Heart right ventricle (tissue), 16 donors: ENCODE results near the gene STX17. TPM values are rescaled to one million over a fixed set of nuclear protein-coding genes. Genes with fewer than 3 reads are reported as not detected.

Experiments used
- ATAC-seq, 8 donors: fragments of 200-7000 bp; cut with Tn5 transposase; one replicate each; pipeline ENCODE4 v1.9.1; 2020; ENCODE audit warnings: mild to moderate bottlenecking in 8 of 8, moderate library complexity in 8 of 8, moderate number of reproducible peaks in 1 of 8
- DNase-seq, 2 donors: peaks; one replicate each; pipeline ENCODE4 v3.0.0-alpha.2; 2020
- H3K27ac ChIP-seq, 10 donors: fragments of 200-600 bp; sonication (generic) in 2 of 10; one replicate each; pipeline versions ENCODE4 v1.5.0 to v1.8.0; 2020 to 2022; ENCODE audit warnings: mild to moderate bottlenecking in 3 of 10
- H3K27me3 ChIP-seq, 7 donors: fragments of 200-600 bp; one replicate each; pipeline ENCODE4 v1.8.0; 2021 to 2022; ENCODE audit warnings: mild to moderate bottlenecking in 2 of 7
- H3K36me3 ChIP-seq, 9 donors: fragments of 200-600 bp; sonication (generic) in 1 of 9; one replicate each; pipeline versions ENCODE4 v1.5.0 to v1.8.0; 2020 to 2022; ENCODE audit warnings: mild to moderate bottlenecking in 2 of 9
- H3K4me1 ChIP-seq, 9 donors: fragments of 200-600 bp; sonication (generic) in 1 of 9; one replicate each; pipeline versions ENCODE4 v1.5.0 to v1.8.0; 2020 to 2022; ENCODE audit warnings: mild to moderate bottlenecking in 4 of 9
- H3K4me3 ChIP-seq, 10 donors: fragments of 200-600 bp; sonication (generic) in 2 of 10; one replicate each; pipeline versions ENCODE4 v1.5.0 to v1.8.0; 2020 to 2022; ENCODE audit warnings: mild to moderate bottlenecking in 7 of 10, moderate library complexity in 2 of 10
- H3K9me3 ChIP-seq, 11 donors: fragments of 200-600 bp in 10 of 11; sonication (generic) in 2 of 11; one replicate each; pipeline versions ENCODE4 v1.5.0 to v1.8.0; 2013 to 2022; ENCODE audit warnings: mild to moderate bottlenecking in 2 of 11, control low read depth in 1 of 11, moderate library complexity in 1 of 11
- WGBS, 2 donors: extraction: QIAGEN DNeasy Blood & Tissue Kit; methylation state at CpG; one replicate each; pipeline ENCODE4 v1.1.7; 2013; ENCODE audit warnings: inconsistent platforms in 1 of 2; 5-methylcytosine and 5-hydroxymethylcytosine counted together
- intact Hi-C, 10 donors: fragments of 100-400 bp; cut with DNase I; formaldehyde crosslinking; loops; one replicate each; pipeline versions ENCODE4 v1.11.1 to v1.14.2; 2022
- polyA plus RNA-seq, 2 donors: library from polyadenylated mRNA; stranded (reverse); fragments of 200-250 nt; gene quantifications; one replicate each; pipeline ENCODE4 v1.2.3, GENCODE V29; 2013
- total RNA-seq, 10 donors: library from RNA; stranded (reverse); fragmentation: NEBNext Ultra II Directional in 3 of 10; extraction: Animal tissue kit (Norgen Biotek cat#: 25700) in 3 of 10; gene quantifications; one replicate each; pipeline versions ENCODE4 v1.2.1 to v1.2.4, GENCODE V29; 2021 to 2023
- TF ChIP-seq, protein P1 (sequence below), 9 donors: fragments of 200-600 bp; sonication (generic) in 2 of 9; IDR thresholded peaks; one replicate each; pipeline versions ENCODE4 v1.5.0 to v1.8.0; 2021 to 2022; ENCODE audit warnings: antibody characterized with exemption in 9 of 9, mild to moderate bottlenecking in 5 of 9, moderate library complexity in 1 of 9
- donor health status: Arrhythmogenic right ventricular cardiomyopathy.
- donor health status: ischemic (EF 13 %, LVEDD 7.1; RV severe dilation, severe dysfunction).
- donor health status: healthy with polysubstance abuse.
- donor health status: DM: no; HTN: yes; CAD: no.
- donor health status: DM: no; HTN: no; CAD: no.
- donor health status: ischemic (EF 25% LVEDD 6.9; RV normal size, moderate dysfunction).
- donor health status: ischemic (EF 25% LVEDD 5.7; RV mildly dilated, moderate dysfunction).
- donor health status: healthy.
- donor health status: DM: yes; HTN: yes; CAD: no.
- donor health status: Ischemic cardiomyopathy.
- donor health status: ischemic (EF 35%, LVEDD 5.7; RV mildly dilated, moderate dysfunction).
- donor health status: nonischemic (EF 11% LVEDD 7.7; RV severe dilation, severe dysfunction).
- donor health status: DM: yes; HTN: yes; CAD: no.
- donor health status: PGD.
- donor health status: ischemic (EF 29% LVEDD 5.4; RV normal size, mild dysfunction).
- donor health status: nonischemic (EF 23%, LVEDD 6.1; RV moderate dilation, normal function).

STX17 gene
- total and polyA plus RNA-seq, 12 donors, result 4.1 to 31.1 (median 23.5) TPM

- H3K27ac ChIP-seq, result no peak overlapping the region
- H3K36me3 ChIP-seq, result peaks cover 0 to 100% (median 28%) of the 10 kb centered on the region in 9 donors
- intact Hi-C loops, result no loop called here
- no peak overlapping the region for H3K4me3 ChIP-seq
- ATAC-seq (peak in 1 of 8 donors; percentile 55), DNase-seq (no peak)
- TF ChIP-seq, protein P1, sequence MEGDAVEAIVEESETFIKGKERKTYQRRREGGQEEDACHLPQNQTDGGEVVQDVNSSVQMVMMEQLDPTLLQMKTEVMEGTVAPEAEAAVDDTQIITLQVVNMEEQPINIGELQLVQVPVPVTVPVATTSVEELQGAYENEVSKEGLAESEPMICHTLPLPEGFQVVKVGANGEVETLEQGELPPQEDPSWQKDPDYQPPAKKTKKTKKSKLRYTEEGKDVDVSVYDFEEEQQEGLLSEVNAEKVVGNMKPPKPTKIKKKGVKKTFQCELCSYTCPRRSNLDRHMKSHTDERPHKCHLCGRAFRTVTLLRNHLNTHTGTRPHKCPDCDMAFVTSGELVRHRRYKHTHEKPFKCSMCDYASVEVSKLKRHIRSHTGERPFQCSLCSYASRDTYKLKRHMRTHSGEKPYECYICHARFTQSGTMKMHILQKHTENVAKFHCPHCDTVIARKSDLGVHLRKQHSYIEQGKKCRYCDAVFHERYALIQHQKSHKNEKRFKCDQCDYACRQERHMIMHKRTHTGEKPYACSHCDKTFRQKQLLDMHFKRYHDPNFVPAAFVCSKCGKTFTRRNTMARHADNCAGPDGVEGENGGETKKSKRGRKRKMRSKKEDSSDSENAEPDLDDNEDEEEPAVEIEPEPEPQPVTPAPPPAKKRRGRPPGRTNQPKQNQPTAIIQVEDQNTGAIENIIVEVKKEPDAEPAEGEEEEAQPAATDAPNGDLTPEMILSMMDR (IDR thresholded peaks at IDR 0.05), result no peak
- H3K4me1 ChIP-seq, result no peaks in the 10 kb centered on the region
- H3K27me3 ChIP-seq, result no peaks in the 10 kb centered on the region
- H3K9me3 ChIP-seq, result peaks cover 0 to 30% (median 19%) of the 10 kb centered on the region in 11 donors
These were observed 16.2 kb downstream of the STX17 start for GRCh38 chr9:99922711-99923030.

DNA sequence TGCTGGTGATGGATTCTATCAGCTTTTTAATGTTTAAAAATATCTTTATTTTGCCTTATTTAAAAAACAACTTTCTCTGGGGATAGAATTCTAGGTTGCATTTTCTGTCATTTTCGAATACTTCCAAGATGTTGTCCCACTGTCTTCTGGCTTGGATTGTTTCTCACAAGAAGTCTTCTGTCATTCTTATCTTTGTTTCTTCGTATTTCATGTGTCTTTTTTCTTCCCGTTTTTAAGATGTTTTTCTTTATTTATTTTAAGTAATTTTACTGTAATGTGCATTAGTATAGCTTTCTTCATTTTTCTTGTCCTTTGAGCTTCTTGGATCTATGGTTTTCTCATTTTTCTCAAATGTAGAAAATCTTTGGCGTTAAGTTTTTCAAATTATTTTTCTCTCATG, 19.1 kb downstream of the STX17 start:
- no peak overlapping the region for H3K4me3 ChIP-seq
- intact Hi-C loops, result no loop called here
- DNase-seq (no peak), ATAC-seq (no peak)
- H3K27ac ChIP-seq, result no peak overlapping the region
- H3K27me3 ChIP-seq, result no peaks in the 10 kb centered on the region
- no peaks in the 10 kb centered on the region for H3K4me1 ChIP-seq
- 94 to 97% methylated on average over 4 of the region's 4 CpGs for WGBS, 2 donors
- TF ChIP-seq, protein P1 (IDR thresholded peaks at IDR 0.05), result no peak
- peaks cover 0 to 30% (median 19%) of the 10 kb centered on the region in 11 donors for H3K9me3 ChIP-seq
- H3K36me3 ChIP-seq, result peaks cover 0 to 100% (median 22%) of the 10 kb centered on the region in 9 donors

- Histone ChIP-seq H3K27me3 (no peaks in the 10 kb centered on the region), H3K27ac (no peak overlapping the region), H3K36me3 (peaks cover 0 to 66% (median 5%) of the 10 kb centered on the region in 9 donors), H3K4me3 (no peak overlapping the region), H3K4me1 (no peaks in the 10 kb centered on the region), H3K9me3 (peaks cover 0 to 26% (median 19%) of the 10 kb centered on the region in 11 donors)
- DNase-seq, result no peak
- intact Hi-C loops, result no loop called here
- no peak for ATAC-seq
- TF ChIP-seq, protein P1 (IDR thresholded peaks at IDR 0.05), result no peak
- WGBS, 2 donors, result 97 to 100% methylated on average over 2 of the region's 2 CpGs
These were observed 23.2 kb downstream of the STX17 start for GRCh38 chr9:99929652-99930051.

DNA sequence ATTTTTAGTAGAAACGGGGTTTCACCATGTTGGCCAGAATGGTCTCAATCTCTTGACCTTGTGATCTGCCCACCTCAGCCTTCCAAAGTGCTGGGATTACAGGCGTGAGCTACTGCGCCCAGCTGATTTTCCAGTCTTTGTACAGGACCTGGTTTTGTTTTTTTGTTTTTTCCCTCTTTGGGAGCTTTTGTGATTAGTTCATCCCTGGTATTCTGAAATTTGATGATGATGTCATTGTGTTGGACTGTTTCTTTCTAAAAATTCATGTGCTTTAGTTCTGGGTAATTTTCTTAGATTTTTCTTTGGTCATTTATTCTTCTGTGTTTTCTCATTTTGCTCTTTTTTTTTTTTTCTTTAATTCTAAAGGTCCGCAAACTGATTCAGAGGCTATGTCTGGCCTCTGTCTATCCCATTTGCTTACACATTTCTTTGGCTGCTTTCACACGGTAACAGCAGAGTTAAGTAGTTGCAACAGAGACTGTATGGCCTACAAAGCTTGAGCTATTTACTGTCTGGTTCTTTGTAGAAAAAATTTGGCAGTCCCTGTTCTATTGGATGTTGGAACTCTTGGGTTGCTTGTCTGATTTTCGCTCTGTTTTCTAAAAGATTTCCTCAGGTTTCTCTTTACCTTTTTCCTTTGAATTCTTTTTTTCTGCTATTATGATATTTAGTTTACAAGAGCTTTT, 24.8 kb downstream of the STX17 start:
- H3K27me3 ChIP-seq, result no peaks in the 10 kb centered on the region
- intact Hi-C loops, result no loop called here

More for the DNA sequence above, 24.8 kb downstream of the STX17 start:
- Histone ChIP-seq H3K9me3 (peaks cover 0 to 14% (median 6%) of the 10 kb centered on the region in 11 donors), H3K36me3 (peaks cover 0 to 49% (median 0%) of the 10 kb centered on the region in 9 donors), H3K27ac (no peak overlapping the region), H3K4me3 (no peak overlapping the region), H3K4me1 (no peaks in the 10 kb centered on the region)
- ATAC-seq, result no peak
- TF ChIP-seq, protein P1 (IDR thresholded peaks at IDR 0.05), result no peak
- no peak for DNase-seq
- WGBS, 2 donors, result 93 to 96% methylated on average over 6 of the region's 6 CpGs
